Activated CD8-positive, alpha-beta memory T cell treated with anti-CD3 and anti-CD28 coated beads for 24 hours (primary cell): Measurements from ENCODE around the gene ANKRD13B.

Experiments used
- DNase-seq: peaks from one replicate; pipeline ENCODE4 v3.0.0-alpha.2; 2020

ANKRD13B gene

DNA sequence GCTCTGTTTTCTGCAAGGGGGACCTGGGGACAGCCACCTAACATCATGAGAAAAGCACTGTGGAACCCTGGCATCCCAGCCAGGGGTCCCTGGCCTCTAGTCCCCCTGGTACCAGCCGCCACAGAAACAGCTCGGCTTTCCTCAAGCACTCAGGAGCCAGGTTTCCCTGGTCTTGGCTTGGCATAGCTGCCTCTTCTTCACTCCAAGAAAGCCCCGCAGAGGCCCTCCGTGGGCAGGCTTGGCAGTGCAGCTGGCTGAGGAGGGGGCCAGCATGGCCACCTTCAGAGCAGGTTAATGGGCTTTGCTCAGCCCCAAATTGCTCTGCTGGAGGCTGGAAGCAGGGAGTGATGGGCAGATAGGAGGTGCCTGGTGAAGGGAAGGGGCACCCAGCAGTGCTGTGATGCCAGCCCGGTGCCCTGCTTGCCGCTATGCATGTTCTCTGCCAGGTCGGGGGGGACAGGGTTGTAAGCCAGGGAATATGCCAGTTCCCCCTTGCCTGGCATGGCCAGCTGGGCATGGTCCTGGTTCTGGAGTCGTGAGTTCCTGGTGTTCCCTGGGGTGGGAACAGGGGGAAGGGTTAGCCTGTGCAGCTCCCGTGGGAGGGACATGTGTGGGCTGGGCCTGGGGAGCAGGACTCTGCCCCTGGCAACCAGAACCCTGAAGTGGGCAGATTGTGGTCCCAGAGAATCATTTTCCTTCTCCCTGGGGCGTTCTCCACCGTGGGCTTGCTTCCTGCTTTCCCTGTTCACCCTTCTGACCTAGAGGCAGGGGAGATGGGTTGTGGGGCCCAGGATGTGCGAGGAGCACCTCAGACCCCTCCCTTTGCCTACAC lies 3.2 kb downstream of the ANKRD13B start:
- no peak for DNase-seq

DNA sequence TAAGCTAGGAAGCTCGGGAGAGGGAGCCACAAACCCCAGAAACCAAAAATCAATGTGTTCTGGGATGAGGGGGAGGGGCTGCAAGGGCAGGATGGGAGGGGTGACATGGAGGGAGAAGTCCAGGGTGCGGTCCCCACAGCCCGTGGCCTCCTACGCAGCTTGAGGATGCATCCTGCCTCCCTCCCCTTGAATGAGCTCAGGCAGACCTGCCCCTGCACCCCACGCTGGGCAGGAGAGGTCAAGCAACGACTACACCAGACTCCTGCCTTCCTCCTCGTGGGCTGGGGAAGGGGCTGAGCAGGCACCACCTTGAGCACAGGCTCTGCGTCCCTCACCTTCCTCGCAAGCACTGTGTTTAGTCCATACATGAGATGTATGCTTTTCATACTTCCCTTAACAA lies 3.9 kb downstream of the ANKRD13B start:
- no peak for DNase-seq

- no peak for DNase-seq
Observed at GRCh38 chr17:29597361-29598172, 4.6 kb downstream of the ANKRD13B start.

GRCh38 chr17:29603109-29603674 lies 10.3 kb downstream of the ANKRD13B start:
- DNase-seq: no peak

- no peak for DNase-seq
Observed at GRCh38 chr17:29607557-29608195, 14.7 kb downstream of the ANKRD13B start.

GRCh38 chr17:29608986-29609385 lies 16.1 kb downstream of the ANKRD13B start:
- no peak for DNase-seq

GRCh38 chr17:29610395-29610794 lies 17.5 kb downstream of the ANKRD13B start:
- no peak for DNase-seq

- no peak for DNase-seq
Observed at GRCh38 chr17:29611351-29612093, 18.6 kb downstream of the ANKRD13B start.

GRCh38 chr17:29612094-29612403 lies 19.1 kb downstream of the ANKRD13B start:
- DNase-seq: no peak

GRCh38 chr17:29612404-29613280 lies 19.7 kb downstream of the ANKRD13B start:
- no peak for DNase-seq

GRCh38 chr17:29613352-29613837 lies 20.5 kb downstream of the ANKRD13B start:
- peak; percentile 99 for DNase-seq

GRCh38 chr17:29613856-29614255 lies 20.9 kb downstream of the ANKRD13B start:
- no peak for DNase-seq

DNA sequence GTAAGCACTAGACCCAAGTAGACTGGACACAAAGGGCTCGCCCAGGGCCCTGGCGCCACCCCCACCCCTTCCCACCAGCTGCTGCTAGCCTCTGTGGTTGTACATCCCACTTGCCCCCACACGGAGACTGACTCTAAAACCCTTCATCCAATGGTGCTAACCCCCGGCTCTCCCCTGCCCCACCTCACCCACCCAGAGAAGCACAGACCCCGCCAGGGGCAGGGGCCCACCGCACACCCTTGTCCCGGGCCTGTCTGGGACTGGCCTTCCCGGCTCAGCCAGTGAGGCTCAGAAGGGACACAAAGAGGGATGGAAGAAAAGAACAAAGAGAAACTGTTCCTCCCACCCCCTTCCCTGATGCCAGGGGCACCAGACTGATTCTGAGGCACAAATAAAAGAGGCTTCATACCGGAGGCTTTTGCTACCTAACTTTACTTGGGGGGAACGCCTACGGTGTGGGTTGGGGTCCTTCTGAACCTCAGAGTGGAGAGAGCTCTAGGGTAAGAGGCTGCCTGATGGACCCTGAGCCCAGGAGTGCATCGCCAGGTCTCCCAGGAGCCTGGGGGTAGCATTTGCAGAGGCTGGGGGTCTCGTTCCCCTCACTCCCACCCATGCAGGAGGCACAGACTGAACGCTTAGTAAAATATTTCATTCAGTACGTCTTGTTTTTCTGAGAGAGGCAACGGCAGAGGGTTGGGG lies 21.6 kb downstream of the ANKRD13B start:
- DNase-seq: no peak

DNA sequence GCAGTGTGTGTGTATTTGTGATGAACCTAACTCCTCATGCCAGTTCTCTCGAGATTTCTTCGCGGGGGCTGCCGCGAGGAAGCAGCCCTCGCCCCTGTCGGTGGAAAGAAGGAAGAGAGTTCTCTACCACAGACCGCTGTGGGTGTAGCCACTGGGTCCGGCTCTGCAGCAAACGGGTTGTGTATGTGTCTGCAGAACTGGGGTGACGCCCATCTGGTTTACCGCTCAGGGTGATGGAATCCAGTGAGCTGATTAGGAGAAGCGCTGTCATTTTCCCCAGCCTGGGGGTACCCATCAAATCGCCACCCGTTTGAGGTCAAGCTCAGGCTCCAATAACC lies 22.1 kb downstream of the ANKRD13B start:
- no peak for DNase-seq

- peak; percentile 93 for DNase-seq
Observed at GRCh38 chr17:29615492-29616299, 22.8 kb downstream of the ANKRD13B start.

DNA sequence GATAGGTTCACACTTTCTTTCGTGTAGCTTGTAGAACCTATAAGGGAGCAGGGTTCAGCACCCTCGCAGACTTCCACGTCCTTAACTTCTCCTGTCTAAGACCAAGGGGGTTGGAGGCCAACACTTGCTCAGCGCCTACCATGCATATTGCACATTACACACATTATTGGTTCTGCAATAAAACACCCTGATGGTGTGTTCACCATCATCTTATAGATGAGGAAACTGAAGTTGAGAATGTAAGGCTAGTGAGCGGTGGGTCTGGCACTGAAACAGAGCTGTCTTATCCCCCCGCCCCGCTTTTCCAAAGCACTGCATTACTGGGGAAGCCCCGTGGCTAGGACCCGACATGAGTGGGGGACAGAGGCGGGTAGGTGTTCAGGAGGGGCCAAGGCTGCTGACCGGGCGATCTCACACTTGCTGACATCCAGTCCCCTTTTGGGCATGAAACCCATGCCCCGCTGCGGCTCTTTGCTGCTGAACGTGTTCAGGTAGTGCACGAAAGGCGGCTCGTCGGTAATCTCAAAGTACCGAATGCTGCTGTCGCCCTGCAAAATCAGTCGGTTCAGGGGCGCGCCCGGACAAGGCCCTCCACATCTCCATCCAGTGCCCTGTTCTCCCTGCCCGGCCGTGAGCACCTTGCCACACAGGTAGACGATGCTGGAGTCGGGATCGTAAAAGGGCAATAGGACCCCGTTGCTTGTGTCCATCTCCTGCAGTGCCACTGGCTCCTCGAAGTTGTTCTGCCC lies 23.5 kb downstream of the ANKRD13B start:
- peak; percentile 73 for DNase-seq

GRCh38 chr17:29617125-29617480 lies 24.2 kb downstream of the ANKRD13B start:
- DNase-seq: peak; percentile 96

DNA sequence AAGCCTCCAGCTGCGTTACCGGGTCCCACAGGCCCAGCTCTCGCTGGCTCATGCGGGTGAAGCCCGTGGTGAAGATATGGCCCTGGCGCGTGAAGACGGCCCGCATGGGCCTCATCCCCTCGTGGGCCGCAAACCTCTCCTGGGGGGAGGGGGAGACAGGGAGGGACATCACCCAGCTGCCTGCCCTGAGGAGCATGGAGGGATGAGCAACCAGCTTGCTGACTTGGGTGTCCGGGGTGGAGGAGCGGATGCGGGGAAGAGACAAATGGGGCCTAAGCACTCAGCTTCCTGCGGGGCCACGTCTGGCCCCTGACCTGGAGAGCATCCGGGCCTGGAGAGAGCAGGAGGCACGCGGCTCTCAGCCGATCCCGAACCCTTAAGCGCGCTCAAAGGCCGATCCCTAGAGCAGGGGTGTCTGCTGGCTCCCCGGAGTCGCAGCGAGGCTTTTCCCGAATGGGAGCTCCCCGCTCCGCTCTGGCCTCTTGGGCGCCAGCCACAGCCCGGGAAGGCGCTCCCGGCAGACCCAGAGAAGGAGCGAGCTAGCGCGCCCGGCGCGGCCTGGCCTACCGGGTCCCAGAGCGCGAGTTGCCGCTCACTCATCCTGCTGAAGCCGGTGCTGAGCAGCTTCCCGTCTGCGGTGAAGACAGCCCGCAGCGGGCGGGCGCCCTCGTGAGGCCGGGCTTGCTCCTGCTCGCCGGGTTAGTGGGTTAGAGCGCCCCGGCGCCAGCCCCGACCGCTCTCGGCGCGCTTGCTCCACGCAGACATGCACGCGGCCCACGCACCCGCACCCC lies 24.7 kb downstream of the ANKRD13B start:
- peak; percentile 93 for DNase-seq
